Measurements from ENCODE around the gene USF1. TPM values are rescaled to one million over a fixed set of nuclear protein-coding genes. Genes with fewer than 3 reads are reported as not detected.

Gene USF1
- total RNA-seq, 1 donor from 2014 or later: 74.4 TPM

DNA sequence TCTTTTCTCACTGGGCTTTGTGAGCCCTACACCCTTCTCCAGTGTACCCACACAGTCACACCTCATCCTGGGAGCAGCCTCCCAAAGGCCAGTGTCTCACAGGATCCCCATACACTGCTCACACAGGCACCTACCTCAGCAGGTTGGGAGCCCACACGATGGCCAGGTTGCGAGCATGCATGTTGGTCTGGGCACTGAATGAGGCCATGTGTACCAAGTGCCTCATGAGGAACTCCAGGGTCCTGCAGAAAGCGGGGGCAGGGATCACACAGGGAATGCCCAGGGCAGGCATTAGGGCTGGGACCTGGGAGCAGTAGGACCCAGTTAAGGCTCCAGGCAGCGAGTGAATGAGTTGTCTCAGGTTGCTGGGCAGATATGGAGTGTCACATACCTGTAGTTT is 8.5 kb upstream of the USF1 start:
- Mint-ChIP-seq H3K9me3 (peaks cover 8% of the 10 kb centered on the region), H3K27ac (no peak overlapping the region)
- no peak overlapping the region for H3K4me2 ChIP-seq

DNA sequence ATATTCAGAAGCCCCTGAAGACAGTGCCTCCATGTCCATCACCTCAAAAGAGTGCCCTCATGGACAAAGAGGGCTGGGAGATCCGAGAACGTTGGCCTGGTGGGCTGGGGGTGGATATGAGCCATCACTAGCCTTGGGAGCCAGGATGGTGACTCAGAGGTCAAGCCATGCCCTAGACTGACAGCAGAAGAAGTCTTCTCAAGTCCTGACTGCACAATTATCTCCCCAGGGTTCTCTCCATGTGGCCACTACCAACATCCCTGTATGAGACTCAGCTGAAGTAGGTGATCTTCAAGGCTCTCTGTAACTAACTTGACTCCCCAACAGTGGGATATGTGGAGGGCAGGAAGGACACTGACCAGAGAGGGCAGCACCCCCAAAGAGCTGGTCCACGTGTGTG is 7.1 kb upstream of the USF1 start:
- H3K27me3 Mint-ChIP-seq (ENCODE audit: insufficient read depth, low read depth): no peaks in the 10 kb centered on the region
- Histone ChIP-seq H3K36me3 (no peaks in the 10 kb centered on the region), H3K79me2 (ENCODE audit: low read depth) (no peaks in the 10 kb centered on the region), H3K27ac (no peak overlapping the region), H3K27me3 (peaks cover 7% of the 10 kb centered on the region), H3K4me1 (no peaks in the 10 kb centered on the region), H3K9me3 (ENCODE audit: low read depth) (no peaks in the 10 kb centered on the region), H3K4me3 (no peak overlapping the region), H3K4me2 (no peak overlapping the region), H4K20me1 (ENCODE audit: low read depth) (no peaks in the 10 kb centered on the region), H3F3A (ENCODE audit: low read depth) (no peaks in the 10 kb centered on the region), H3K9ac (no peak overlapping the region), H2AFZ (replicated peaks) (no peak overlapping the region)
- H3K4me1 Mint-ChIP-seq: no peaks in the 10 kb centered on the region
- DNase-seq (ENCODE audit: low spot score): no peak
- H3K27ac Mint-ChIP-seq: no peak overlapping the region
- H3K36me3 Mint-ChIP-seq: no peaks in the 10 kb centered on the region
- H3K9me3 Mint-ChIP-seq: peaks cover 18% of the 10 kb centered on the region
- H3K4me3 Mint-ChIP-seq: no peak overlapping the region
- no peak for TF ChIP-seq EZH2phosphoT487 (IDR thresholded peaks at IDR 0.05)
- TF ChIP-seq, protein P1, sequence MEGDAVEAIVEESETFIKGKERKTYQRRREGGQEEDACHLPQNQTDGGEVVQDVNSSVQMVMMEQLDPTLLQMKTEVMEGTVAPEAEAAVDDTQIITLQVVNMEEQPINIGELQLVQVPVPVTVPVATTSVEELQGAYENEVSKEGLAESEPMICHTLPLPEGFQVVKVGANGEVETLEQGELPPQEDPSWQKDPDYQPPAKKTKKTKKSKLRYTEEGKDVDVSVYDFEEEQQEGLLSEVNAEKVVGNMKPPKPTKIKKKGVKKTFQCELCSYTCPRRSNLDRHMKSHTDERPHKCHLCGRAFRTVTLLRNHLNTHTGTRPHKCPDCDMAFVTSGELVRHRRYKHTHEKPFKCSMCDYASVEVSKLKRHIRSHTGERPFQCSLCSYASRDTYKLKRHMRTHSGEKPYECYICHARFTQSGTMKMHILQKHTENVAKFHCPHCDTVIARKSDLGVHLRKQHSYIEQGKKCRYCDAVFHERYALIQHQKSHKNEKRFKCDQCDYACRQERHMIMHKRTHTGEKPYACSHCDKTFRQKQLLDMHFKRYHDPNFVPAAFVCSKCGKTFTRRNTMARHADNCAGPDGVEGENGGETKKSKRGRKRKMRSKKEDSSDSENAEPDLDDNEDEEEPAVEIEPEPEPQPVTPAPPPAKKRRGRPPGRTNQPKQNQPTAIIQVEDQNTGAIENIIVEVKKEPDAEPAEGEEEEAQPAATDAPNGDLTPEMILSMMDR (IDR thresholded peaks at IDR 0.05): no peak
- no peak for TF ChIP-seq EZH2 (IDR thresholded peaks at IDR 0.05)

More for the DNA sequence above, 8.5 kb upstream of the USF1 start:
- no peaks in the 10 kb centered on the region for H3K27me3 ChIP-seq
- H3K27ac ChIP-seq: no peak overlapping the region
- H2AFZ ChIP-seq (replicated peaks): no peak overlapping the region
- no peaks in the 10 kb centered on the region for H3K4me1 Mint-ChIP-seq
- TF ChIP-seq EZH2phosphoT487 (IDR thresholded peaks at IDR 0.05): no peak
- TF ChIP-seq, protein P1 (IDR thresholded peaks at IDR 0.05): no peak
- TF ChIP-seq EZH2 (IDR thresholded peaks at IDR 0.05): no peak
- DNase-seq (ENCODE audit: low spot score): no peak
- no peaks in the 10 kb centered on the region for H3K27me3 Mint-ChIP-seq (ENCODE audit: insufficient read depth, low read depth)
- no peaks in the 10 kb centered on the region for H3K4me1 ChIP-seq
- H3F3A ChIP-seq (ENCODE audit: low read depth): no peaks in the 10 kb centered on the region
- no peak overlapping the region for H3K9ac ChIP-seq
- no peak overlapping the region for H3K4me3 Mint-ChIP-seq
- no peaks in the 10 kb centered on the region for H3K9me3 ChIP-seq (ENCODE audit: low read depth)
- no peaks in the 10 kb centered on the region for H3K79me2 ChIP-seq (ENCODE audit: low read depth)
- no peak overlapping the region for H3K4me3 ChIP-seq
- no peaks in the 10 kb centered on the region for H4K20me1 ChIP-seq (ENCODE audit: low read depth)
- no peaks in the 10 kb centered on the region for H3K36me3 ChIP-seq
- no peaks in the 10 kb centered on the region for H3K36me3 Mint-ChIP-seq

DNA sequence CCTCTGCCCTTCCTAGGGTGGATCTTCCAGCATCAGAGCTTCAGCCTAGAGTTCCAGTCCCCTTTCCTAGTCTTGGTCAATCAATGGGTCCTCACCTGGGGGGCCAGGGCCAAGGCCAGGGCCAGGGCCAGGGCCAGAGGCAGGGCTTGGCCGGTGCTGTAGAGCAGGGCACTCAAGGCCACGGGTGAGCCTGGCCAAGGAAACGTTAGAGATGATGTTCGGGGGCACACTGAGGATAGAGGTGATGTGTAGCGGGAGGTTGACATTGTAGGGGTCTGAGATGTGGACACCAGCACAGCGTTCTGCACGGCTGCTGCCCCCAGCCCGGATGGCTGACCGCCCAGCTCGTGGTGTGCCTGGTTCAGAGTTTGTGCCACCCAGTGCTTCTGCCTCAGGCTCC is 5.4 kb upstream of the USF1 start:
- no peak overlapping the region for H3K9ac ChIP-seq
- peaks cover 9% of the 10 kb centered on the region for H3K27me3 ChIP-seq
- no peaks in the 10 kb centered on the region for H3K9me3 ChIP-seq (ENCODE audit: low read depth)
- peaks cover 4% of the 10 kb centered on the region for H3K4me1 ChIP-seq
- H3K27ac Mint-ChIP-seq: no peak overlapping the region
- peaks cover 5% of the 10 kb centered on the region for H3K36me3 Mint-ChIP-seq
- H3K9me3 Mint-ChIP-seq: peaks cover 31% of the 10 kb centered on the region
- H3K4me1 Mint-ChIP-seq: no peaks in the 10 kb centered on the region
- no peak overlapping the region for H3K4me3 ChIP-seq
- TF ChIP-seq EZH2phosphoT487 (IDR thresholded peaks at IDR 0.05) (no peak), EZH2 (IDR thresholded peaks at IDR 0.05) (no peak)
- TF ChIP-seq, protein P1 (IDR thresholded peaks at IDR 0.05): no peak
- no peaks in the 10 kb centered on the region for H3K36me3 ChIP-seq
- H3K4me2 ChIP-seq: no peak overlapping the region
- H3K27ac ChIP-seq: no peak overlapping the region
- no peaks in the 10 kb centered on the region for H4K20me1 ChIP-seq (ENCODE audit: low read depth)
- H3K4me3 Mint-ChIP-seq: no peak overlapping the region
- no peak for DNase-seq (ENCODE audit: low spot score)
- peaks cover 6% of the 10 kb centered on the region for H3K27me3 Mint-ChIP-seq (ENCODE audit: insufficient read depth, low read depth)
- no peaks in the 10 kb centered on the region for H3K79me2 ChIP-seq (ENCODE audit: low read depth)
- H2AFZ ChIP-seq (replicated peaks): no peak overlapping the region
- H3F3A ChIP-seq (ENCODE audit: low read depth): no peaks in the 10 kb centered on the region

Data from neural progenitor cell (in vitro differentiated cells).